ENCODE measurements around the gene SMC5. TPM values are rescaled to one million over a fixed set of nuclear protein-coding genes. Genes with fewer than 3 reads are reported as not detected.

The SMC5 gene
- total RNA-seq, 1 experiment from 2014 or later = 27.5 TPM

DNA sequence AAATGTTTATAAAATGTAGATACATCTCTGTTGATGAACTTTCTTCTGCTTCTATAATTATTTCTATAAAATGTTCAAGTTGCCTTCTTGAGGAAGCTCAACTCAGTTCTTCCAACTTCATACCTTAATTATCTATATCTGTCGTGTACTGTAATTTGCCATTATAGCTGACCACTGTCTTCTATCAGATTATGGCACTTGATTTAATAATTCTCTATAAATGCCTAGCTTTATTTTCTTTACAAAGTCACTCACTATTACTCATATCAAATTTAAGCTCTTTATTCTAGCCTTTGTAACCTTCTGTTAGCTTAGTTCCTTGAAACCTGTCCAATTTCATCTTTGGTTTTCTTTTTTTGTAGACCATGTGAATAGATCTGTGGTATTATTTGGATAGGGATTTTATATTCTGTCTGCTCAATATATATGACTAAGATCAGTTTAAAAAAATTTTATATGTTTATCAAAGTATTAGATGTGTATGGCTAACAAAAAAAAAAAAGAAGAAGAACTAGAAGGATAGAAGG is 39.5 kb downstream of the SMC5 start:
- ATAC-seq = no peak
- no peaks in the 10 kb centered on the region for H3K9me3 ChIP-seq (ENCODE audit: control insufficient read depth in 1 of 2, insufficient read depth in 1 of 2, low read depth in 1 of 2, low read length in 2 of 2)
- H3K4me1 ChIP-seq (ENCODE audit: control insufficient read depth in 1 of 2, insufficient read depth in 2 of 2, low read length in 2 of 2) = peaks cover 0 to 7% of the 10 kb centered on the region in 2 experiments; a peak in 2 of 4 replicates
- no peak for TF ChIP-seq CEBPB (IDR thresholded peaks at IDR 0.05; ENCODE audit: low read depth)
- no peak for TF ChIP-seq YY1 (IDR thresholded peaks at IDR 0.05; ENCODE audit: extremely low read depth, insufficient replicate concordance, low read depth, low read length)
- TF ChIP-seq EGR1 (IDR thresholded peaks at IDR 0.05; ENCODE audit: low read depth) = no peak
- no peak for TF ChIP-seq POLR2A (IDR thresholded peaks at IDR 0.05; ENCODE audit: borderline replicate concordance, extremely low read depth, insufficient read depth, insufficient read length)
- no peak for TF ChIP-seq TCF7L2 (IDR thresholded peaks at IDR 0.05; ENCODE audit: borderline replicate concordance, extremely low read depth, insufficient read depth, insufficient read length)
- no peak for TF ChIP-seq JUND (IDR thresholded peaks at IDR 0.05)
- TF ChIP-seq POLR2AphosphoS5 (IDR thresholded peaks at IDR 0.05; ENCODE audit: low read depth, low read length) = no peak
- no peak for TF ChIP-seq RAD21 (IDR thresholded peaks at IDR 0.05; ENCODE audit: low read depth)
- TF ChIP-seq FOSL1 (IDR thresholded peaks at IDR 0.05; ENCODE audit: low read depth) = no peak
- TF ChIP-seq SRF (IDR thresholded peaks at IDR 0.05; ENCODE audit: low read depth) = no peak
- TF ChIP-seq, protein P1, sequence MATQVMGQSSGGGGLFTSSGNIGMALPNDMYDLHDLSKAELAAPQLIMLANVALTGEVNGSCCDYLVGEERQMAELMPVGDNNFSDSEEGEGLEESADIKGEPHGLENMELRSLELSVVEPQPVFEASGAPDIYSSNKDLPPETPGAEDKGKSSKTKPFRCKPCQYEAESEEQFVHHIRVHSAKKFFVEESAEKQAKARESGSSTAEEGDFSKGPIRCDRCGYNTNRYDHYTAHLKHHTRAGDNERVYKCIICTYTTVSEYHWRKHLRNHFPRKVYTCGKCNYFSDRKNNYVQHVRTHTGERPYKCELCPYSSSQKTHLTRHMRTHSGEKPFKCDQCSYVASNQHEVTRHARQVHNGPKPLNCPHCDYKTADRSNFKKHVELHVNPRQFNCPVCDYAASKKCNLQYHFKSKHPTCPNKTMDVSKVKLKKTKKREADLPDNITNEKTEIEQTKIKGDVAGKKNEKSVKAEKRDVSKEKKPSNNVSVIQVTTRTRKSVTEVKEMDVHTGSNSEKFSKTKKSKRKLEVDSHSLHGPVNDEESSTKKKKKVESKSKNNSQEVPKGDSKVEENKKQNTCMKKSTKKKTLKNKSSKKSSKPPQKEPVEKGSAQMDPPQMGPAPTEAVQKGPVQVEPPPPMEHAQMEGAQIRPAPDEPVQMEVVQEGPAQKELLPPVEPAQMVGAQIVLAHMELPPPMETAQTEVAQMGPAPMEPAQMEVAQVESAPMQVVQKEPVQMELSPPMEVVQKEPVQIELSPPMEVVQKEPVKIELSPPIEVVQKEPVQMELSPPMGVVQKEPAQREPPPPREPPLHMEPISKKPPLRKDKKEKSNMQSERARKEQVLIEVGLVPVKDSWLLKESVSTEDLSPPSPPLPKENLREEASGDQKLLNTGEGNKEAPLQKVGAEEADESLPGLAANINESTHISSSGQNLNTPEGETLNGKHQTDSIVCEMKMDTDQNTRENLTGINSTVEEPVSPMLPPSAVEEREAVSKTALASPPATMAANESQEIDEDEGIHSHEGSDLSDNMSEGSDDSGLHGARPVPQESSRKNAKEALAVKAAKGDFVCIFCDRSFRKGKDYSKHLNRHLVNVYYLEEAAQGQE (IDR thresholded peaks at IDR 0.05; ENCODE audit: low read depth) = no peak
- TF ChIP-seq EZH2 (IDR thresholded peaks at IDR 0.05) = no peak
- TF ChIP-seq, protein P2, sequence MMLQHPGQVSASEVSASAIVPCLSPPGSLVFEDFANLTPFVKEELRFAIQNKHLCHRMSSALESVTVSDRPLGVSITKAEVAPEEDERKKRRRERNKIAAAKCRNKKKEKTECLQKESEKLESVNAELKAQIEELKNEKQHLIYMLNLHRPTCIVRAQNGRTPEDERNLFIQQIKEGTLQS (IDR thresholded peaks at IDR 0.05) = no peak
- TF ChIP-seq, protein P3, sequence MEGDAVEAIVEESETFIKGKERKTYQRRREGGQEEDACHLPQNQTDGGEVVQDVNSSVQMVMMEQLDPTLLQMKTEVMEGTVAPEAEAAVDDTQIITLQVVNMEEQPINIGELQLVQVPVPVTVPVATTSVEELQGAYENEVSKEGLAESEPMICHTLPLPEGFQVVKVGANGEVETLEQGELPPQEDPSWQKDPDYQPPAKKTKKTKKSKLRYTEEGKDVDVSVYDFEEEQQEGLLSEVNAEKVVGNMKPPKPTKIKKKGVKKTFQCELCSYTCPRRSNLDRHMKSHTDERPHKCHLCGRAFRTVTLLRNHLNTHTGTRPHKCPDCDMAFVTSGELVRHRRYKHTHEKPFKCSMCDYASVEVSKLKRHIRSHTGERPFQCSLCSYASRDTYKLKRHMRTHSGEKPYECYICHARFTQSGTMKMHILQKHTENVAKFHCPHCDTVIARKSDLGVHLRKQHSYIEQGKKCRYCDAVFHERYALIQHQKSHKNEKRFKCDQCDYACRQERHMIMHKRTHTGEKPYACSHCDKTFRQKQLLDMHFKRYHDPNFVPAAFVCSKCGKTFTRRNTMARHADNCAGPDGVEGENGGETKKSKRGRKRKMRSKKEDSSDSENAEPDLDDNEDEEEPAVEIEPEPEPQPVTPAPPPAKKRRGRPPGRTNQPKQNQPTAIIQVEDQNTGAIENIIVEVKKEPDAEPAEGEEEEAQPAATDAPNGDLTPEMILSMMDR (IDR thresholded peaks at IDR 0.05 in 2 of 3, conservative IDR thresholded peaks at IDR 0.05 in 1 of 3; ENCODE audit: borderline replicate concordance in 1 of 3, insufficient read depth in 1 of 3, low read depth in 2 of 3, low read length in 2 of 3) = no peak
- TF ChIP-seq, protein P4, sequence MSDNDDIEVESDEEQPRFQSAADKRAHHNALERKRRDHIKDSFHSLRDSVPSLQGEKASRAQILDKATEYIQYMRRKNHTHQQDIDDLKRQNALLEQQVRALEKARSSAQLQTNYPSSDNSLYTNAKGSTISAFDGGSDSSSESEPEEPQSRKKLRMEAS (IDR thresholded peaks at IDR 0.05) = no peak
- no peak for TF ChIP-seq SP1 (IDR thresholded peaks at IDR 0.05; ENCODE audit: low read depth)
- TF ChIP-seq ZNF274 (IDR thresholded peaks at IDR 0.05; ENCODE audit: low read depth, low read length) = no peak
- TF ChIP-seq ZFX (IDR thresholded peaks at IDR 0.05) = no peak
- TF ChIP-seq EZH2phosphoT487 (IDR thresholded peaks at IDR 0.05; ENCODE audit: borderline replicate concordance) = no peak
- TF ChIP-seq, protein P5, sequence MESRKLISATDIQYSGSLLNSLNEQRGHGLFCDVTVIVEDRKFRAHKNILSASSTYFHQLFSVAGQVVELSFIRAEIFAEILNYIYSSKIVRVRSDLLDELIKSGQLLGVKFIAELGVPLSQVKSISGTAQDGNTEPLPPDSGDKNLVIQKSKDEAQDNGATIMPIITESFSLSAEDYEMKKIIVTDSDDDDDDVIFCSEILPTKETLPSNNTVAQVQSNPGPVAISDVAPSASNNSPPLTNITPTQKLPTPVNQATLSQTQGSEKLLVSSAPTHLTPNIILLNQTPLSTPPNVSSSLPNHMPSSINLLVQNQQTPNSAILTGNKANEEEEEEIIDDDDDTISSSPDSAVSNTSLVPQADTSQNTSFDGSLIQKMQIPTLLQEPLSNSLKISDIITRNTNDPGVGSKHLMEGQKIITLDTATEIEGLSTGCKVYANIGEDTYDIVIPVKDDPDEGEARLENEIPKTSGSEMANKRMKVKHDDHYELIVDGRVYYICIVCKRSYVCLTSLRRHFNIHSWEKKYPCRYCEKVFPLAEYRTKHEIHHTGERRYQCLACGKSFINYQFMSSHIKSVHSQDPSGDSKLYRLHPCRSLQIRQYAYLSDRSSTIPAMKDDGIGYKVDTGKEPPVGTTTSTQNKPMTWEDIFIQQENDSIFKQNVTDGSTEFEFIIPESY (IDR thresholded peaks at IDR 0.05; ENCODE audit: extremely low read depth, insufficient replicate concordance, low read length) = no peak
- no peak overlapping the region for H3K9ac ChIP-seq (ENCODE audit: low read length)
- H3K4me2 ChIP-seq (ENCODE audit: low read length) = no peak overlapping the region
- no peak for DNase-seq (ENCODE audit: low read depth, low spot score)
- H3K36me3 ChIP-seq (ENCODE audit: control insufficient read depth in 1 of 2, insufficient read depth in 2 of 2, low read length in 2 of 2) = peaks cover 6 to 13% of the 10 kb centered on the region in 2 experiments; a peak in 3 of 4 replicates
- ChIA-PET CTCF (no interaction called here), RAD21 (ENCODE audit: low non-redundant PET in 1 of 2, low total read pairs in 2 of 2, uncharacterized antibody in 2 of 2, unreplicated experiment in 2 of 2) (no interaction called here), POLR2A (no interaction called here)
- H4K20me1 ChIP-seq (ENCODE audit: insufficient read depth) = 0 out of 2 replicates have a peak, but pooled peaks cover 6% of the 10 kb centered on the region
- H2AFZ ChIP-seq (ENCODE audit: low read depth, low read length, poor library complexity, severe bottlenecking) = no peak overlapping the region
- intact Hi-C loops (cut with micrococcal nuclease) = no loop called here
- H3K27me3 ChIP-seq (ENCODE audit: insufficient read depth, low read length) = no peaks in the 10 kb centered on the region
- no peaks in the 10 kb centered on the region for H3K9me2 ChIP-seq (ENCODE audit: insufficient read depth)
- H3K27ac ChIP-seq (ENCODE audit: low read depth, low read length) = no peak overlapping the region
- H3K79me2 ChIP-seq (ENCODE audit: insufficient read depth, low read length) = peaks cover 43% of the 10 kb centered on the region
- no peak overlapping the region for H3K4me3 ChIP-seq (replicated peaks in 1 of 2; ENCODE audit: low read depth in 1 of 2, low read length in 2 of 2)
- BruUV-seq (replicated peaks) = no TSS peak
